Endometrium (tissue), 2 donors: ENCODE data around the gene REEP1.
"Not testable (repeated sequence)": the region's sequence is repeated elsewhere in the genome, so short reads cannot be mapped to it uniquely, and the experiment has no call there.

Source experiments
- FAIRE-seq: peaks from 2 replicates; lab custom pipeline; 2012; peaks lifted over from hg19 to GRCh38; lab: Jason Lieb, UNC
- donor health status: control.
- donor health status: control.

The REEP1 gene

DNA sequence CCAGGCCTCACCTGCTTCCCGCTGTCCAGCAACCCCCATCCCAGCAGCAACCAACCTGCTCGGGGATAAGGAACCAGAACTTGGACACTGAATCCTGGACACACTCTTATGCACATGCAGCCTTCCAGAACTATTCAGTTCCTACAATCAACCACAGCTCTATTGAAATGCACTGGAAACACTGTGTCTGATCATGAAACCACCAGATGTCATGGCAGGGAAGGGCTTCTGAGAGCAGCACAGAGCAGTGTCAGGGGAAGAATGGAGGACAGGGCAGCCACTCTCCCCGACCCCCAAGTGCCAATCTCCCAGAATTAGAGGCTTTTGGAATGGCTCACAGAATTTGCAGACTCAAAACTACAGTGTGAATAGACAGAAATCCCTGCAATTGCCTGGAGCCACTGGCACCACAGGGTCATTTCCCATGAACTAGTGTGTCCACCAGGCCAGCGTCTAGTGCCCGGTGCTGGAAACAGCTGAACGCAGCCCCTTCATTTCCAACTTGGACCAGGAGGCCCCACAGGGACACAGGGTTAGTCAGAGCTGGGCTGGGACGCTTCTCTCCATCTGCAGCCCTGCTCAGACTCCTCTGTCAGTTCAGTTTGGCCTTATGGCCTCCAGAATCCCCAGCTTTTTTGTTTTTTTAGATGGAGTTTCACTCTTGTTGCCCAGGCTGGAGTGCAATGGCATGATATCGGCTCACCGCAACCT is 112.6 kb downstream of the REEP1 start:
- FAIRE-seq: no peak

DNA sequence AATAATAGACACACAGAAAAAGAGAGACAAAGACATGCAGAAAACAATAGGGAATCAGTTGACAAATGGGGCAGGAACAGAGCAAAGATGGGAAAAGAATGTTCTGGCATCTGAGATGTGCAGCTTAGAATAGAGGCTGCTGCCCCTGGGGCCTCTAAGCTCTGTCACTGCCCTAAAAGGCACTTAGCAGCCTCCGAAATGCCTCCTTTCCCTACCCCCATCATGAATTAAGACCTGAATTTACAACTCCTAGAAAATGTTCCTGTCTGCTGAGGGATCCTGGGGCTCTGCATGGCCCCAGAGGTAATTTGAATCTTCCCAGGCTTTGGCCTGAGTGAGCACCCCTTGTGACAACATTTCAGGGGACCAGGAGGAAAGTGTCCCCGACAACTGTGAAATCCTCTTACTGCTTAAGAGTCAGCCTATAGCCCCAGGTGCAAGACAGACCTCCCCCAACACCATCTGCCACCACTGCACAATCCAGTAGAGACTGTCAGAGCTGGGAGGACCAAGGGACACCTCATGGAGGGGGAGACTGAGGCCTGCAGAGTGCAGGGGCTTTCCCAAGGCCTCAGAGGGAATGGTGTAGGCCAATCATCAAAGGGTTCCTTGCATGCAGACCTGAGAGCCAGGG is 113.4 kb downstream of the REEP1 start:
- FAIRE-seq: no peak

GRCh38 chr2:86223140-86223926 is 114.1 kb downstream of the REEP1 start:
- no peak for FAIRE-seq

DNA sequence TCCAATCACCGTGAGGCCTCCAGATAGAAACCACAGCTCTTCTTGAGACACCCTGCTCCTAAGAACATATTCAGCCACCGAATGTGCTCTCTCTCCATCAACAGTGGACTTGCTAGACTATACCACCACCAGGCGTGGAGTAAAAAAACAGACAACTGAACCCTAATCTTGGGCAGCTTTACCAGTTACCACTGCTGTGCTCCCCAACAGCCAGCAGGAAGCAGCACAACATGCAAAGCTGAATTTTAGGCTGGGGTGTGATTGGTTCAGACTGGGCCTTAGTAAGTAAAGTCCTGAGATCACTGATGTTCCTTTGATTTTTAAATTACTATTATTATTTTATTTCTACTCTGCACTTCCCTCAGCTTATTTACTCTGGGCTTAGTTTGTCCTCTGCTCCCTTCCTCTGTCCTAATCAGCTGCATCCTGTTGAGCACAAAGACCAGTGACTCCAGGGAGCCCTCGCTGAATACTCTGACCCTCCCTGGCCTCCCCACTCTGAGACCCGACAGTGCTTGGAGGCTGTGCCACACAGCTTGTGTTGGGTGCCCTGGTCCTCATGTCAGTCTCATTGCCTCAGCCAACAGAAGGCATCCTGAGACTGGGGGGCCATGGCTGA is 116.3 kb downstream of the REEP1 start:
- no peak for FAIRE-seq

GRCh38 chr2:86219896-86220295 is 117.5 kb downstream of the REEP1 start:
- FAIRE-seq: no peak

DNA sequence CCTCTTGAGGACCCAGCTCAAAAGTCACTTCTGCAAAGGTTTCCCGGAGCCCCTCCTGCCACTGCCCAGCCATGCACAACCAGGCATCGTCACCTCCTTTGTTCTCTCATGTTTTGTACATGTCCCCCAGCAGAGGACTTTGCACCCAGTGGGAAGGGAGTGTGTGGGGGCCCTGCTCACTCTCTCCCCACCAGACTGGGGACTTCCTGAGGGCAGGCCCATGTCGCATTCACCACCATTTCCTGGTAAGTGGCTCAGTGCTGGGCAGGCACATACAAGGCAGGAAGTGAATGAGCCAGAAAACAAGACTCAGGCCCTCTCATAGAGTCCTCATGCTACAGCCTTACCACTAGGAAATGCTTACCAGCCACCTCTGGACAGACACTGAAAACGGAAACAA is 119.3 kb downstream of the REEP1 start:
- no peak for FAIRE-seq

- no peak for FAIRE-seq
These were observed 120.6 kb downstream of the REEP1 start for GRCh38 chr2:86216575-86217555.

- FAIRE-seq: no peak
These were observed 123.0 kb downstream of the REEP1 start for GRCh38 chr2:86214503-86214832.

DNA sequence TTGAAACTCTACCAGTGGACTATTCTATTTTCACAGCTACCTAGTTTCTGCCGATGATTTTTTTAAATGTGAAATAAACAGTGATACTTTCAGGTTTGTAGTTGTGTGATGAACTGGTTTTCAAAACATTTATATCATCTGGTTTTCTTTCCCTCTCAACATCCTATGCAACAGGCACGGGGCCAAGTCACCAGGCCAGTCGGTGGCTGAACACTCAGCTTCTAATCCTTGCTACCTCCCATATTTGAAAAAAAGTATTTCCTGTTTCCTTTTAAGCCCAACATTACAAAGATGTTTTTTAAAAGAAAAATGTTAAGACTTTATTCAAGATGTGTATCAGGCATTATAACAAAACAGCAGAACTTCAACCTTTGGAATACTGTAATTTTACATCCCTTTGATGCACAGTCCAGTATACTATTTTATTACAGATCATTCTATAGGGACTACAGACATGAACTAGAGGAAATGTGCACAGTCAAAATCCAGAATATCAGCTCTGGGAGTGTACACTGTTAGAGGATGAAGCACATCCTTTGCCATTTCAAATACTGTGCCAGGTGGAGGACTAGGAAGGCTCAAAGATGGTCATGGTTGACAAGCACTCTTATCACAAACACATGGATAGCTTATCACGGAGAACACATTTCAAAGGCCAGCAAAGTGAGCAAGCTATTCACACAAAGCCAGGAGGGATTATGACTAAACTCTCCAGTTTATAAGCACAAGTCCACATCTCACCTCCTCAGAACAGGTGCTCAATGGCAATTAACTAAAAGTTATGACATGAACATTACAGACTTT is 123.5 kb downstream of the REEP1 start:
- no peak for FAIRE-seq

DNA sequence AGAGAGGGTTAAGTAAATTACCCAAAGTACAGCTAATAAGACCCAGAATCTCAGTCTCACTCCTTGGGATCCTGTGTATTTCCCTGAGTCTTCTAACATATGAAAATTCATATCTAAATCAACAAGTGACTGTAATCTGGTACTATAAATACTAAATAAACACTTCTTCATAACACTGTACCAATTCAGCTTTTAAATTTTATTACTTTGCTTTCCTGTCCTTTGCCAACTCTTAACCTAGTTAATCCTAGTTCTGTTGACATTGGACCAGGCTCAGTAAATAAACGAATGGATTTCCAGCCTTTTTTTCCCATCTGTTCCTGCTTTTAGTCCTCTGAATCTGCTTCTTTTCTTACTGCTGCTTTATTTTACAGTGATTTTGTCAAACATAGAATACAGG is 124.4 kb downstream of the REEP1 start:
- no peak for FAIRE-seq

DNA sequence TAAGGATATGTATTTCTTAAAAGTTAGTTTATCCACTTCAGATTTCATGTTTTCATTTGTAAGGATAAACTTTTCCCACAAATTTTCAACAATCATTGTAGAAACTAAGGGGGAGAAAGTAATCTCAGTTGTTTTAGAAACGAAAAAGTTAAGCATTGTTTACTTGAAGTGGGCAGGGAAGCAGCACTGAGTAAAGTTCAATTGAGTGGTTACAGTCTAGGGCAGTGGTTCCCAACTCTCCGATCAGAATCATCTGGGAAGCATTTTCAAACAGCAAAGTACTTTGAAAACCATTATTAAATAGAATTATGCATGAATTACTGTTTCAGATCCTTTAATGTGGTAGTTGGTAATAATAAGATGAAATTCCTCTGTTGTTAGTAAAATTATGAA is 125.6 kb downstream of the REEP1 start:
- no peak for FAIRE-seq

GRCh38 chr2:86211033-86211795 is 126.2 kb downstream of the REEP1 start:
- FAIRE-seq: no peak

GRCh38 chr2:86204458-86204857 is 133.0 kb downstream of the REEP1 start:
- FAIRE-seq: no peak

DNA sequence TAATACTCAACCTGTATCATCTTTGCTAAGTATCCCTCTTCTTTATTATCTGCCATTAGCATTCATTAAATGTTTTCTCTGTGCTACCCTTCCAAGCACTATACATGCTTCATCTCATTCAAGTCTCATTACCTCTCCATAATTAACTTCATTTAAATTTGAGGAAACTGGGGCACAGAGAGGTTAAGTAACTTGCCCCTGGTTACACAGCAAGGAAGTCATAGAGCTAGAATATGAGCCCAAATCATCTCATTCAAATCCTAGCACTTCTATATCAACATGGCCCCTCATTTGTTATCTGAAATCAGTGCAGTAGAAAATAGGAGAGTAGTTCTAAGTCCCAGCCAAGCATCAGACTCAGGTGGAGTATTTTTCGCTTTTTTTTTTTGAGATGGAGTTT is 133.8 kb downstream of the REEP1 start:
- no peak for FAIRE-seq

- no peak for FAIRE-seq
These were observed 134.7 kb downstream of the REEP1 start for GRCh38 chr2:86202702-86203101.

DNA sequence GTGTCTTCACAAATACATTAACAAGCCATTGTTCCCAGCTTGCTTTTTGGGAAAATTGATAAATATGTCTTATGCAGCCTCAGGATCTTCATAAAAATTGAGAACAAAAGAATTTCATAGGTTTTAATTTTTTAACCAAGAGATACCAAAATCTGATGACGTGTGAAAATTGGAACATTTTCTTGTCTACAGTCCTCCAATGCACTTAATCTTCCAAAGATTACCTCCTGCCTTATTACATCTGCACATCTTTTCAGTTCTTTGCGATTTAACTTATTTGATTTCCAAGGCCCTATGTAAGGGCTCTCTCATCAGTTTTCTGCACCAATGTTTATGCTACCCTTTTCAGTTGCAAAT is 135.1 kb downstream of the REEP1 start:
- FAIRE-seq: no peak

GRCh38 chr2:86201671-86202335 is 135.6 kb downstream of the REEP1 start:
- FAIRE-seq: no peak

GRCh38 chr2:86200564-86200963 is 136.9 kb downstream of the REEP1 start:
- not testable (repeated sequence) for FAIRE-seq

DNA sequence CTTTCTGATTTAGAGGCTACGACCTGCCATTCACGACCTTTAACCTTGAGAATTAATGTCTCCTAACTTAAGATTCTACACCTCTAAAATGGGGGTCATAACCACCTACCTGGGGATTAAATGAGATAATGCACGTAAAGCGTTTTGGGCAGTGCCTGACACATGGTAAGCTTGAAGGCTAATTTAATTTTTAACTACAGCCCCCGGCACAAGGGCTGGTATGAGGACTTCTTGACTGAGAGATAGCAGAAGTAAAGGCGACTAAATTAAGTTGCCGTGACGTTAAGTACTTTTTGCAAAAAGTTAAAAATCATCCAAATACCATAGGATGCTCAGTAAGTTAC is 137.6 kb downstream of the REEP1 start:
- FAIRE-seq: no peak
